H1 (cell line): ENCODE measurements around the gene TMEM139. TPM values are rescaled to one million over a fixed set of nuclear protein-coding genes. Genes with fewer than 3 reads are reported as not detected.

Experiments
- CHD2 ChIP-seq: IDR thresholded peaks from 2 replicates; pipeline ENCODE4 v1.6.1; 2012; ENCODE audit warnings: low read length, improper control_type of control experiment
- GTF2F1 ChIP-seq: IDR thresholded peaks from 2 replicates; pipeline ENCODE4 v1.6.1; 2012; ENCODE audit warnings: low read depth, low read length, improper control_type of control experiment, borderline replicate concordance
- HDAC6 ChIP-seq: IDR thresholded peaks from one replicate; pipeline ENCODE4 v1.7.1; 2012; ENCODE audit warnings: low read depth, mild to moderate bottlenecking, inconsistent platforms, low read length, moderate library complexity
- RXRA ChIP-seq: IDR thresholded peaks from 2 replicates; pipeline ENCODE4 v1.6.1; 2011; ENCODE audit warnings: low read depth, mild to moderate bottlenecking, low read length, moderate library complexity; ENCODE audit not compliant: insufficient read depth
- polyA plus RNA-seq, 7 experiments: library from polyadenylated mRNA; depleted of rRNA in 3 of 7; stranded (reverse) in 5 of 7; unstranded in 2 of 7; fragments of >200 nt in 5 of 7; fragments of 200-250 nt in 2 of 7; gene quantifications; 1 replicate in 5 of 7; 2 replicates in 1 of 7; 4 replicates in 1 of 7; pipeline versions ENCODE4 v1.2.1 to v1.2.3, GENCODE V29; 2011 to 2013; ENCODE audit warnings: missing spikeins in 2 of 7, mixed read lengths in 2 of 7
- total RNA-seq: library from RNA; stranded (reverse); fragmentation: NEBNext Ultra II Directional; extraction: Animal tissue kit (Norgen Biotek cat#: 25700); gene quantifications from 2 replicates; pipeline ENCODE4 v1.2.1, GENCODE V29; 2021
- TF ChIP-seq, protein P1 (sequence below): IDR thresholded peaks from 2 replicates; pipeline ENCODE4 v1.6.1; 2012; ENCODE audit warnings: inconsistent platforms

Gene TMEM139
- total and polyA plus RNA-seq, 2 of the 8 experiments (the other 6 are each of a cell fraction or from before 2014, with no cell fraction given), result 3.2 to 6.7 TPM

DNA sequence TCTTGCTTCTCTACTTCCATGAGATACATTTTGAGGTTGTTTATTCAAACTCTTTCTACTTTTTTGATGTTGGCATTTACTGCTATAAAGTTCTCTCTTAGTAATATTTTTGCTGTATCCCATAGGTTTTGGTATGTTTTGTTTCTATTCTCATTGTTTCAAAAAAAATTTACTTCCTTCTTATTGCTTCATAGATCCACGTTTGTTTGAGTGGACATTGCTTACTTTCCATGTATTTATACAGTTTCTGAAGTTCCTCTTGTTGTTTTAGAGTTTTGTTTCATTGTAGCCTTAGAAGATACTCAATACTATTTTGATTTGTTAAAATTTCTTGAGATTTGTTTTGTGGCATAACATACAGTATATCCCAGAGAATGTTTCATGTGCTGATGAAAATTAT is 49.2 kb upstream of the TMEM139 start (continued):
- TF ChIP-seq RXRA, result no peak
- TF ChIP-seq, protein P1, sequence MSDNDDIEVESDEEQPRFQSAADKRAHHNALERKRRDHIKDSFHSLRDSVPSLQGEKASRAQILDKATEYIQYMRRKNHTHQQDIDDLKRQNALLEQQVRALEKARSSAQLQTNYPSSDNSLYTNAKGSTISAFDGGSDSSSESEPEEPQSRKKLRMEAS, result no peak
- TF ChIP-seq CHD2, result no peak
- TF ChIP-seq HDAC6, result no peak
- no peak for TF ChIP-seq GTF2F1
